K562 (cell line): ENCODE results near the gene ALDH9A1. TPM values are rescaled to one million over a fixed set of nuclear protein-coding genes. Genes with fewer than 3 reads are reported as not detected.

Experiments
- ATAC-seq: fragments of 200-7000 bp; cut with Tn5 transposase; 3 replicates; pipeline ENCODE4 v1.9.1; 2020; ENCODE audit warnings: moderate library complexity
- BruUV-seq: library from RNA; stranded (reverse); fragments of 400-500 nt; replicated peaks from 2 replicates; lab custom pipeline; 2021; lab: Mats Ljungman, UMichigan
- CTCF ChIA-PET: fragments of 300-600 bp; formaldehyde crosslinking; extraction: SDS; loops from one replicate; lab custom pipeline; 2021; ENCODE audit warnings: low intra/inter-chr PET ratio; lab: Yijun Ruan, JAX
- POLR2A ChIA-PET: fragments of 300-600, 350-650 bp; sonication (Branson Sonifier 250); formaldehyde crosslinking; extraction: SDS; loops from one replicate; lab custom pipeline; 2021; ENCODE audit warnings: antibody characterized with exemption, inconsistent platforms; lab: Yijun Ruan, JAX
- DNase-seq, 4 experiments: peaks; one replicate each; pipeline versions ENCODE4 v3.0.0 to v3.0.0-alpha.2; 2011 to 2018; ENCODE audit warnings: low spot score in 3 of 4, mixed read lengths in 3 of 4; ENCODE audit errors: extremely low read depth in 1 of 4
- FAIRE-seq: peaks from 2 replicates; lab custom pipeline; 2011; peaks lifted over from hg19 to GRCh38; lab: Jason Lieb, UNC
- H2AFZ ChIP-seq: 2 replicates; pipeline ENCODE4 v1.6.0; 2011; ENCODE audit warnings: low read depth, low read length, control low read depth, inconsistent platforms
- H3K27ac ChIP-seq: fragments of 200-600 bp; 3 replicates; pipeline ENCODE4 v1.8.0; 2011; ENCODE audit warnings: low read depth, mild to moderate bottlenecking, control low read depth, inconsistent platforms, low read length, moderate library complexity, mixed read lengths; ENCODE audit errors: extremely low read depth
- H3K27me3 ChIP-seq, 2 experiments: fragments of 300-600 bp in 1 of 2; 2 replicates in 1 of 2; 3 replicates in 1 of 2; pipeline versions ENCODE4 v1.6.0 to v1.8.0; 2011; ENCODE audit warnings: inconsistent platforms in 2 of 2, low read length in 2 of 2, mild to moderate bottlenecking in 1 of 2, mixed read lengths in 1 of 2, moderate library complexity in 1 of 2; ENCODE audit not compliant: control insufficient read depth in 2 of 2, insufficient read depth in 2 of 2
- H3K36me3 ChIP-seq: fragments of 300-600 bp; 3 replicates; pipeline ENCODE4 v1.8.0; 2011; ENCODE audit warnings: mild to moderate bottlenecking, low read length, inconsistent platforms; ENCODE audit not compliant: control insufficient read depth, insufficient read depth
- H3K4me1 ChIP-seq, 2 experiments: fragments of 200-600 bp in 1 of 2; replicated peaks in 1 of 2; 2 replicates in 1 of 2; 3 replicates in 1 of 2; pipeline versions ENCODE4 v1.5.1 to v1.8.0; 2011; ENCODE audit warnings: inconsistent platforms in 2 of 2, low read length in 2 of 2, mild to moderate bottlenecking in 1 of 2, mixed read lengths in 1 of 2, moderate library complexity in 1 of 2; ENCODE audit not compliant: control insufficient read depth in 2 of 2, insufficient read depth in 2 of 2
- H3K4me2 ChIP-seq: 2 replicates; pipeline ENCODE4 v1.6.1; 2011; ENCODE audit warnings: low read length, control low read depth, inconsistent platforms, mixed read lengths; ENCODE audit not compliant: insufficient read depth
- H3K4me3 ChIP-seq: fragments of 200-600 bp; sonication (generic), shearing (Covaris generic); 2 replicates; pipeline ENCODE4 v1.5.1; 2016; ENCODE audit warnings: control low read depth, inconsistent platforms
- H3K79me2 ChIP-seq: fragments of 200-600 bp; 3 replicates; pipeline ENCODE4 v1.8.0; 2011; ENCODE audit warnings: low read length, inconsistent platforms; ENCODE audit not compliant: control insufficient read depth, insufficient read depth
- H3K9ac ChIP-seq, 2 experiments: 2 replicates each; pipeline versions ENCODE4 v1.6.0 to v1.6.1; 2011; ENCODE audit warnings: low read depth in 2 of 2, low read length in 2 of 2, control low read depth in 1 of 2, inconsistent platforms in 1 of 2, mild to moderate bottlenecking in 1 of 2, mixed read lengths in 1 of 2; ENCODE audit not compliant: insufficient read depth in 1 of 2
- H3K9me1 ChIP-seq: one replicate; pipeline ENCODE4 v1.6.0; 2011; ENCODE audit warnings: inconsistent platforms, mild to moderate bottlenecking, low read length, moderate library complexity; ENCODE audit not compliant: control insufficient read depth, insufficient read depth
- H3K9me3 ChIP-seq: replicated peaks from 2 replicates; pipeline ENCODE4 v1.5.1; 2011; ENCODE audit warnings: low read depth, low read length, inconsistent platforms; ENCODE audit not compliant: control insufficient read depth, insufficient read depth
- H4K20me1 ChIP-seq: replicated peaks from 2 replicates; pipeline ENCODE4 v1.6.1; 2011; ENCODE audit warnings: low read length, inconsistent platforms, mixed read lengths; ENCODE audit not compliant: control insufficient read depth, insufficient read depth
- CBX2 ChIP-seq: fragments of 200-600 bp; sonication (generic); IDR thresholded peaks from one replicate; pipeline ENCODE4 v1.6.1; 2012; ENCODE audit warnings: mild to moderate bottlenecking, low read length, inconsistent platforms; ENCODE audit not compliant: insufficient read depth, poor library complexity, severe bottlenecking
- CEBPG ChIP-seq, 3 experiments: fragments of 200-800 bp in 1 of 3; sonication (Bioruptor generic) in 1 of 3; sonication (generic) in 1 of 3; formaldehyde crosslinking in 1 of 3; IDR thresholded peaks in 2 of 3; conservative IDR thresholded peaks in 1 of 3; 2 replicates each; pipeline versions ENCODE4 v1.6.1 to v1.8.0; 2016 to 2022; ENCODE audit warnings: missing compliant biosample characterization in 2 of 3, missing genetic modification characterization in 2 of 3, mild to moderate bottlenecking in 1 of 3, missing genetic modification reagents in 1 of 3
- FOXA1 ChIP-seq: fragments of 450-650 bp; IDR thresholded peaks from 2 replicates; pipeline ENCODE4 v1.6.1; 2016; ENCODE audit warnings: mild to moderate bottlenecking, borderline replicate concordance
- FOXP4 ChIP-seq: sonication (generic); formaldehyde crosslinking; IDR thresholded peaks from 2 replicates; pipeline ENCODE4 v1.8.0; 2022; ENCODE audit warnings: mild to moderate bottlenecking, missing genetic modification reagents, borderline replicate concordance
- GTF2A2 ChIP-seq: IDR thresholded peaks from 2 replicates; pipeline ENCODE4 v1.6.1; 2016; ENCODE audit warnings: mild to moderate bottlenecking, missing genetic modification characterization, missing compliant biosample characterization
- HCFC1 ChIP-seq: IDR thresholded peaks from 2 replicates; pipeline ENCODE4 v1.6.1; 2012; ENCODE audit warnings: low read depth, low read length, improper control_type of control experiment
- KAT7 ChIP-seq: sonication (generic); formaldehyde crosslinking; IDR thresholded peaks from 2 replicates; pipeline ENCODE4 v1.8.0; 2022; ENCODE audit warnings: missing genetic modification reagents, mild to moderate bottlenecking, borderline replicate concordance
- KDM4B ChIP-seq, 2 experiments: fragments of 450-650 bp in 1 of 2; sonication (generic) in 1 of 2; IDR thresholded peaks; 2 replicates each; pipeline ENCODE4 v1.6.1; 2016 to 2017; ENCODE audit warnings: borderline replicate concordance in 2 of 2, antibody characterized with exemption in 1 of 2, low read depth in 1 of 2, mild to moderate bottlenecking in 1 of 2
- KLF16 ChIP-seq: IDR thresholded peaks from 2 replicates; pipeline ENCODE4 v1.6.1; 2016; ENCODE audit warnings: antibody characterized with exemption
- NFE2L1 ChIP-seq: fragments of 450-650 bp; IDR thresholded peaks from 2 replicates; pipeline ENCODE4 v1.6.1; 2016; ENCODE audit warnings: missing genetic modification characterization, low read depth, mild to moderate bottlenecking, missing compliant biosample characterization, moderate library complexity, borderline replicate concordance
- SIN3A ChIP-seq, 2 experiments: fragments of 150-350 bp in 1 of 2; IDR thresholded peaks; 2 replicates each; pipeline ENCODE4 v1.6.1; 2011 to 2016; ENCODE audit warnings: borderline replicate concordance in 2 of 2, low read depth in 2 of 2, low read length in 2 of 2, mild to moderate bottlenecking in 2 of 2, moderate library complexity in 2 of 2; ENCODE audit not compliant: control insufficient read depth in 1 of 2
- SMC3 ChIP-seq: conservative IDR thresholded peaks from 2 replicates; pipeline ENCODE4 v1.6.1; 2011; ENCODE audit warnings: low read depth, low read length, improper control_type of control experiment; ENCODE audit not compliant: insufficient read depth
- SOX6 ChIP-seq: fragments of 450-650 bp; IDR thresholded peaks from 2 replicates; pipeline ENCODE4 v1.6.1; 2014; ENCODE audit warnings: mild to moderate bottlenecking
- TOE1 ChIP-seq, 2 experiments: fragments of 450-650 bp in 1 of 2; sonication (generic) in 1 of 2; formaldehyde crosslinking in 1 of 2; IDR thresholded peaks; 2 replicates each; pipeline versions ENCODE4 v1.7.1 to v1.8.0; 2016 to 2022; ENCODE audit warnings: borderline replicate concordance in 2 of 2, mild to moderate bottlenecking in 2 of 2, antibody characterized with exemption in 1 of 2, inconsistent platforms in 1 of 2, low read depth in 1 of 2, missing genetic modification reagents in 1 of 2, moderate library complexity in 1 of 2
- TRIM28 ChIP-seq: fragments of 450-650 bp; IDR thresholded peaks from 2 replicates; pipeline ENCODE4 v1.6.1; 2017
- XRCC5 ChIP-seq: fragments of 200-400 bp; formaldehyde crosslinking; IDR thresholded peaks from 2 replicates; pipeline ENCODE4 v1.6.1; 2017; ENCODE audit warnings: low read depth, mild to moderate bottlenecking, low read length
- ZNF140 ChIP-seq: fragments of 250-450 bp; sonication (Bioruptor Pico); IDR thresholded peaks from 2 replicates; pipeline ENCODE4 v1.8.0; 2021; ENCODE audit warnings: moderate library complexity, mild to moderate bottlenecking, inconsistent platforms
- ZNF274 ChIP-seq: IDR thresholded peaks from 2 replicates; pipeline ENCODE4 v1.6.1; 2011; ENCODE audit warnings: low read depth, mild to moderate bottlenecking, low read length, moderate library complexity, borderline replicate concordance
- WGBS: fragments of 100-300 bp; shearing (Covaris generic); methylation state at CpG from one replicate; pipeline ENCODE4 v1.1.6; 2016; ENCODE audit warnings: low coverage, mixed read lengths; ENCODE audit not compliant: insufficient coverage; ENCODE audit errors: missing lambda C conversion rate; 5-methylcytosine and 5-hydroxymethylcytosine counted together
- in situ Hi-C: fragments of 300-500 bp; cut with MboI; formaldehyde crosslinking; loops from 4 replicates; pipeline ENCODE4 v1.15.0; 2018; ENCODE audit warnings: inconsistent platforms, mixed read lengths
- intact Hi-C: fragments of 100-400 bp; cut with micrococcal nuclease; formaldehyde crosslinking; loops from 2 replicates; pipeline ENCODE4 v1.14.2; 2022
- polyA plus RNA-seq, 8 experiments: library from polyadenylated mRNA; depleted of rRNA in 4 of 8; stranded (reverse) in 5 of 8; unstranded in 3 of 8; fragments of >200 nt; fragmentation: Nextera tagmentation in 2 of 8; fragmentation: Illumina TruSeq in 1 of 8; extraction: Ambion mirVana in 2 of 8; extraction: Trizol in 1 of 8; gene quantifications; 2 replicates each; pipeline versions ENCODE4 v1.2.1 to v1.2.3, GENCODE V29; 2011 to 2014; ENCODE audit warnings: inconsistent platforms in 1 of 8, missing spikeins in 1 of 8
- total RNA-seq, 7 experiments: library from RNA; depleted of rRNA in 6 of 7; stranded (reverse); fragments of >200 nt in 6 of 7; fragmentation: Illumina TruSeq in 2 of 7; extraction: Trizol in 2 of 7; gene quantifications; 2 replicates each; pipeline versions ENCODE4 v1.2.1 to v1.2.3, GENCODE V29; 2011 to 2021; ENCODE audit warnings: low replicate concordance in 1 of 7

Gene ALDH9A1
- total and polyA plus RNA-seq, 9 of the 15 experiments (the other 6 are each of a cell fraction or from before 2014, with no cell fraction given) = 26.5 to 54.3 (median 39.2) TPM

- no peaks in the 10 kb centered on the region; the same call in 2 of the 3 replicates for H3K36me3 ChIP-seq
- peak within 1 kb of the TSS; percentile 100 for H2AFZ ChIP-seq
- H3K9ac ChIP-seq = peak within 1 kb of the TSS; percentile 92 to 95
- peak within 1 kb of the TSS; percentile 74 for H3K4me3 ChIP-seq
- no TSS peak for BruUV-seq
- H4K20me1 ChIP-seq = no peaks in the 10 kb centered on the region
- in situ Hi-C loops (no loop called here), intact Hi-C loops (loop anchor here (1.0 to 2.0 kb wide), 2 partner anchors 30 to 68 kb away; partner anchors contain the start of gene ALDH9A1)
- H3K4me2 ChIP-seq = peak within 1 kb of the TSS; percentile 97
- no peaks in the 10 kb centered on the region for H3K9me3 ChIP-seq
- peak; percentile 95 to 99 (median 98) for DNase-seq
- H3K4me1 ChIP-seq = peaks cover 13 to 35% of the 10 kb centered on the region in 2 experiments; a peak in 4 of 5 replicates
- 1% methylated on average over 53 of the region's 56 CpGs for WGBS
- no peaks in the 10 kb centered on the region for H3K27me3 ChIP-seq
- POLR2A ChIA-PET = interaction anchor here (0.6 to 2.3 kb wide), 7 partner anchors 8 to 188 kb away, joined by 3 to 9 read pairs (median 4); partner anchors contain the start of gene TMCO1
- ATAC-seq = peak; percentile 94
- peak within 1 kb of the TSS; percentile 98 for H3K27ac ChIP-seq
- H3K9me1 ChIP-seq = no peaks in the 10 kb centered on the region
- FAIRE-seq = peak; percentile 92
- CTCF ChIA-PET = interaction anchor here (1.1 kb wide), 1 partner anchor 68 kb away, joined by 4 read pairs; the partner anchor contains the start of gene ALDH9A1
- peaks cover 26% of the 10 kb centered on the region; the same call in 2 of the 3 replicates for H3K79me2 ChIP-seq
- no peak for TF ChIP-seq FOXA1
- TF ChIP-seq FOXP4 (CRISPR knock-in tag) = no peak
- TF ChIP-seq KAT7 (CRISPR knock-in tag) = no peak
- TF ChIP-seq KDM4B (IDR thresholded peaks at IDR 0.05; ENCODE audit: borderline replicate concordance in 2 of 2, low read depth in 1 of 2) = 0 out of 4 replicates have a peak, but pooled peaks of 1 of the 2 experiments have one; percentile 37
- TF ChIP-seq TOE1 (IDR thresholded peaks at IDR 0.05; ENCODE audit: borderline replicate concordance) = peak; percentile 92
- peak; percentile 39; the same call in 1 of the 2 replicates for TF ChIP-seq TOE1 (CRISPR knock-in tag; IDR thresholded peaks at IDR 0.05; ENCODE audit: borderline replicate concordance, low read depth)
- TF ChIP-seq HCFC1 = peak; percentile 81
- TF ChIP-seq CBX2 = no peak
- no peak for TF ChIP-seq GTF2A2 (tag)
- no peak for TF ChIP-seq SMC3
- 0 out of 2 replicates have a peak, but pooled peaks have one; percentile 58 for TF ChIP-seq XRCC5
- peak; percentile 56; the same call in 1 of the 2 replicates for TF ChIP-seq CEBPG (CRISPR knock-in tag; IDR thresholded peaks at IDR 0.05)
- peak in 1 of 2 experiments; percentile 76; a peak in 3 of 4 replicates for TF ChIP-seq CEBPG (tag; conservative IDR thresholded peaks at IDR 0.05 in 1 of 2, IDR thresholded peaks at IDR 0.05 in 1 of 2)
- peak; percentile 75; the same call in 1 of the 2 replicates for TF ChIP-seq TRIM28
- no peak for TF ChIP-seq ZNF274
- peak; percentile 51 to 87; a peak in 1 of 4 replicates for TF ChIP-seq SIN3A (IDR thresholded peaks at IDR 0.05; ENCODE audit: borderline replicate concordance in 2 of 2, control insufficient read depth in 1 of 2, low read depth in 2 of 2, low read length in 2 of 2)
- no peak for TF ChIP-seq SOX6
- no peak for TF ChIP-seq NFE2L1 (tag)
- no peak for TF ChIP-seq ZNF140
- peak; percentile 84 for TF ChIP-seq KLF16
Measured at GRCh38 chr1:165630629-165631341, 67.6 kb downstream of the ALDH9A1 start, which contains the start of gene MGST3. MGST3 (plus strand) TSS chr1:165631234; CDS start chr1:165649848, 18,614 bp downstream.
